Left renal cortex interstitium (tissue), 4 donors: ENCODE data around the gene ARID5A. TPM values are rescaled to one million over a fixed set of nuclear protein-coding genes. Genes with fewer than 3 reads are reported as not detected.
"Not testable (repeated sequence)": the region's sequence is repeated elsewhere in the genome, so short reads cannot be mapped to it uniquely, and the experiment has no call there.

Experiments
- DNase-seq, 4 donors: peaks; one replicate each; pipeline ENCODE4 v3.0.0-alpha.2; 2013; ENCODE audit warnings: low read depth in 4 of 4, low spot score in 2 of 4, missing footprints in 1 of 4
- polyA plus RNA-seq, 4 donors: library from polyadenylated mRNA; unstranded; fragments of 120-200 nt; gene quantifications; one replicate each; pipeline ENCODE4 v1.2.1, GENCODE V29; 2013; ENCODE audit not compliant: insufficient read length in 4 of 4

Gene ARID5A
- polyA plus RNA-seq, 4 donors, result 4.3 to 6.9 (median 5.4) TPM

- no peak for DNase-seq
Observed at GRCh38 chr2:96553176-96553956, 16.8 kb downstream of the ARID5A start.

GRCh38 chr2:96553957-96554292 lies 17.4 kb downstream of the ARID5A start:
- DNase-seq, result not testable (repeated sequence)

GRCh38 chr2:96554293-96555145 lies 18.0 kb downstream of the ARID5A start:
- DNase-seq, result no peak

DNA sequence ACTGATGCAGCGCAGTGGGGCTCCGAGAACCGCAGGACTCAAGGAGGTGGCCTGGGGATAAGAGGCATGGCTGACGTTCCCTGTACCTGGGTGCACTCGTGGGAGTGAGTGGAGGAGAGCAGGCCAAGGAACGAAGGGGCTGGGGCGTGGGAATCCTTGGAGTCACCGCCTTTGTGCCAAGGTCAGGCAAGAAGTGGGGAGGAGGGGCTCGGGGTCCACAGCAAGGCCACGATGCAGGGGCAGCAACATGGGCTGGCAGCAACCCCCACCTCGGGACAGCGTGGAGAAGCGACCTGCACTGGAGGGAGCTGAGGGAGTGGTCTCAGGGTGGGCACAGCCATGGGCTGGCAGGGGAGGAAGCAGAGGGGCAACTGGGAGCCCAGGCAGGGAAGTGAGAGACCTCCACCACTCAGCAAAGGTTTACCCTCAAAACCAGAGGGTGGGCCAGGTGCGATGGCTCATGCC lies 18.6 kb downstream of the ARID5A start:
- no peak for DNase-seq

GRCh38 chr2:96556441-96557330 lies 20.1 kb downstream of the ARID5A start:
- DNase-seq, result no peak

DNA sequence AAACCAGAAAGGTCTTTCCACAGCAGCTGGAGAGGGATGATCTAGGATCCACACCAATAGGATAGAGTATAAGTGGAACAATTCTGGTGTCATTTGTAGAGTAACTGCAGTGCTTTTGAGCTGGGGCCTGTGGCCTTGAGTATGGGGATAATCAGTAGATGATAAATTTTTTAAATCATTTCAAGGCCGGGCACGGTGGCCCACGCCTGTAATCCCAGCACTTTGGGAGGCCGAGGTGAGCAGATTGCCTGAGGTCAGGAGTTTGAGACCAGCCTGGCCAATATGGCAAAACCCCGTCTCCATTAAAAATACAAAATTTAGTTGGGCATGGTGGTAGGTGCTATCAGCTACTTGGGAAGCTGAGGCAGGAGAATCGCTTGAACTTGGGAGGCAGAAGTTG lies 20.9 kb downstream of the ARID5A start:
- not testable (repeated sequence) for DNase-seq

- no peak for DNase-seq
Observed at GRCh38 chr2:96558061-96558460, 21.5 kb downstream of the ARID5A start.

- no peak for DNase-seq
Observed at GRCh38 chr2:96558485-96558884, 21.9 kb downstream of the ARID5A start.

- no peak for DNase-seq
Observed at GRCh38 chr2:96564026-96564425, 27.5 kb downstream of the ARID5A start.

GRCh38 chr2:96564563-96564962 lies 28.0 kb downstream of the ARID5A start:
- no peak for DNase-seq

DNA sequence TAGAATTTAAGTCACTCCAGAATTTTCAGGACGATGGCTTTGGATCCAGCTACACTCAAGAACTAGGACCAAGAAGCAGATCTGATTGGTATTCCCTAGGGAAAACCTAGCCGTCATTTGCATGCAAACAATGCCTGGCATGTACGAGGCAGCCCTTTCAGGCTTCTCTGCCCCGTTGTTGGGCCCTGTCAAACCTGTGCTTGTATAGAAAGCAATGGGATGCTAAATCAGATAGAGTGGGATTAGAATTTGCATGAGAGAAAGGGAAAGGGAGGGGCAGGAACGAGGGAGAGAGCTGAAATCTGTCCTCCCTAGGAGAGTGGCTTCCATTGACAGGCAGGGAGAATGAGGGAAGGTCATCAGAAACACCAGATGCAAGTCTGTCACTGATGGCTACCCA lies 28.6 kb downstream of the ARID5A start:
- DNase-seq, result no peak

- no peak for DNase-seq
Observed at GRCh38 chr2:96568094-96568493, 31.5 kb downstream of the ARID5A start.

- DNase-seq, result no peak
Observed at GRCh38 chr2:96574364-96574763, 37.8 kb downstream of the ARID5A start.

- DNase-seq, result no peak
Observed at GRCh38 chr2:96575785-96576456, 39.4 kb downstream of the ARID5A start.

DNA sequence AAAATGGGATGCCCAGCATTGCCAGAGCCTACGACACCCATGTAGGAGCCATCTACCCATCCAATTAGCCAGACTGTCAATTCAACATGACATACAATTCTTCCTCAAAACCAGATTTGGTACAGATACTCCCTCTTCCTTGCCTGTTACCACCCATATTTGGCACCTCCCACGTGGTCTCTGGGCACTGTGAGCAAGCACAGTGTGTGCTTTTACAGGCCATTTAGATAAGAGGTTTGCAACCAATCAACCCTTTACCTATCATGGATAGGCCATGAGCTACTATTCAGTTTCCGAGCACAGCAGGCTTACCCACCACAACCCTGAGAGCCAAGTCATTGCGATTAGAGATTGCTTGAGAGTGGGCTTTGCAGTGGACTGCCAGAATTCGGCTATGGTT lies 40.9 kb downstream of the ARID5A start:
- DNase-seq, result no peak

- DNase-seq, result no peak
Observed at GRCh38 chr2:96578731-96579130, 42.2 kb downstream of the ARID5A start.

- DNase-seq, result no peak
Observed at GRCh38 chr2:96579422-96579821, 42.9 kb downstream of the ARID5A start.

DNA sequence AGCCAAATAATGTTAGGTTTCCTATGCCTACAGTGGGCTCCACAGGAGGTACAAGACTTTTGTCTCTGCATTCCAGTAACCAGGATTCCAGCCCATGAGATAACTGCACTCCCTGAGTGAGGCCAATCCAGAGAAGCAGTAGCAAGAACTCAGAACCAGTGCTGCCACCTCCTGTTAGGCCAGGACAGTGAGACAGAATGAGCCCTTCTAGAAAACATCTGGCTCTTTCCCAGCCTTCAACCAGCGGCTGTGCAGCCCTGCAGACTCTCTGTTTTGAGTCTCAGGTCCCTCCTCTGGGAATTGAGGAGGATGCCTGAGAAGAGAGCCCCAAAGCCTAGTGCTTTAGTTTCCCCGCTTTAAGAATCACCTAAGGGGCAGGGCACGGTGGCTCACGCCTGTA lies 44.2 kb downstream of the ARID5A start:
- no peak for DNase-seq

- DNase-seq, result no peak
Observed at GRCh38 chr2:96584017-96584416, 47.5 kb downstream of the ARID5A start.

GRCh38 chr2:96587843-96588242 lies 51.3 kb downstream of the ARID5A start:
- no peak for DNase-seq
